Right kidney (tissue), 1 donor: ENCODE data around the gene CARD11.
"Not testable (repeated sequence)": the region's sequence is repeated elsewhere in the genome, so short reads cannot be mapped to it uniquely, and the experiment has no call there.

Experiments
- DNase-seq: peaks from one replicate; pipeline ENCODE4 v3.0.0-alpha.2; 2016

CARD11 gene

GRCh38 chr7:3064067-3064466 is 20.4 kb upstream of the CARD11 start:
- no peak for DNase-seq

- DNase-seq = no peak
These were observed 19.5 kb upstream of the CARD11 start for GRCh38 chr7:3063016-3063753.

DNA sequence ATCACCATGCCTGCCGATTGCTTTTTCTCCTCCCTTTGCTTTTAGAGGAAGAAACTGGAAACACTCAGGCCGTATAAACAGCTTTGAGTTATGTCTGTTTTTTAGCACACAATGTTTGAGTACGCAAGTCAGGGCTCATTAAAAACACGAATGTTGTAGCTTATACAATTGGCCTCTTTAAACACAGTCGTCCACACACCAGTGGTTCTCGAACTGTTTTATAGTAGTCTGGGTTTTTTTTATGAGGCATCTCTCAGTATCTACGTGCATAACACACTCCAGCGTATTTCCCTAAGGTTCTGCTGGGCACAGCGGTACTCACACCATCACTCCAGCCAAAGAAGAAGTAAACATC is 13.4 kb upstream of the CARD11 start:
- peak; percentile 23 for DNase-seq

DNA sequence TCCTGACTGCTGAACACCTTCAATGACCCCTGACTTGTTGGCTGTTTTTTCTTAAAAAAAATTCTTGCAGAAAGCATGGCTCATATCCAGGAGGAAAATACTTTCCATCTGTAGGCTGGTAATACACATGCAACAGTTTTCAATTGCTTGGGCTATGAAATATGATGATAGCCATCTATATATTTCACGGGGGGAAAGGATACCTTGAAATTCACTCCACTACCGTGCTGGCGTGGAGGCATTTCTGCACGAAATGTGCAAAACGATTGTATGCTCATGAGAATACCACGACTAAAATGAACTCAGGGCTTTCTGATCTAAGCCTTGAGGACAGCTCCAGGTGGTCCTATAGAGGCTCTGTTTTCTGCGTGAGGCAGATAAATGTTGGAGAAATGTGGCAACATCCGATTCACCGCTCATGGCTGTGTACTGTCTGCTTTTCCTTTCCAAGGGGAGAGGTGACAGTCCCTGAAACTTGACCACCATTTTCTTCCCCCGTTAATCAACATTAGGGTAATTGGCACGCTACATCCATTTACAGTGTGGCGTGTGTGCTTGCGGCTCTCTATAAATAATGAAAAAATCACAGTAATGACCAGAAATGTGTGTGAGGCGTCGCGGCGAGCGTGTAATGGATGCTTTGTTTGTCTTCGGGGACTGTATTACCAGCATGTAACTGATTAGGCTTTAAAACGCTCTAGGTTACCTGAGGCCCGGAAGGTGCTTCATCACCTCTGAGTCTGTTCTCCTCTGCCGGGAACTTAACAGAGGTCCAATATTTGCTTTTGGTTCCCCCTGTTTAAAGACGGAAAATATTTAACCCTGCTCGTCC is 12.8 kb upstream of the CARD11 start:
- peak; percentile 33 for DNase-seq

GRCh38 chr7:3055626-3056025 is 12.0 kb upstream of the CARD11 start:
- DNase-seq = no peak

- DNase-seq = no peak
These were observed 692 bp downstream of the CARD11 start for GRCh38 chr7:3042861-3043489.

DNA sequence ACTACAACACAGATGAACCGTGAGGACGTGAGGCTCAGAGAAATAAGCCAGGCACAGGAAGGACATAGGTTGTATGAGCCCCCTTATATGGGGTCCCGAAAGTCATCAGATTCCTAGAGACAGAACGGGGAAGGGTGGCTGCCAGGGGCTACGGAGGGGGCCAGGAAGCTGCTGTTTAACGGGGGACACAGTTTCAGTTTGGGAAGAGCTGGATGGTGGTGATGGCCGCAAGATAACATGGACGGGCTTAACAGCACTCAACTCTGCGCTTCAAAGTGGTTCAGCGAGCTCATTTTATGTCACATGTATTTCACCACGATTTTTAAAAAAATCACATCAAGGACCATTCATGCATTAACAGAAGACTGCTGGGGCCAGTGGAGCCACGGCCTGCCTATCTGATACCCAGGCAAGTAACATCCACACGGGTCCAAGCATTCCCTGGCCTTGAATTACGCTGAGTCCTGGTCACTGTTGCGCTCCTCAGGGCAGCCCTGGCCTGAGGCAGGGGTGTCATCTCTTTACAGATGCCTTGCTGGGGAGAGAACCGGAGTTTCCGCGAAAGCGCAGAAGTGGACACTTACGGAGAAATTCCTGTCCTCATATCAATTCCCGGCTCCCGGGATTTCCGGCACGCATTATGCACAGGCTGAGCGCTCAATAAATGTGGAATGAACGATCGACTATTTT is 1.5 kb downstream of the CARD11 start:
- no peak for DNase-seq

GRCh38 chr7:3039787-3040186 is 3.9 kb downstream of the CARD11 start:
- no peak for DNase-seq

DNA sequence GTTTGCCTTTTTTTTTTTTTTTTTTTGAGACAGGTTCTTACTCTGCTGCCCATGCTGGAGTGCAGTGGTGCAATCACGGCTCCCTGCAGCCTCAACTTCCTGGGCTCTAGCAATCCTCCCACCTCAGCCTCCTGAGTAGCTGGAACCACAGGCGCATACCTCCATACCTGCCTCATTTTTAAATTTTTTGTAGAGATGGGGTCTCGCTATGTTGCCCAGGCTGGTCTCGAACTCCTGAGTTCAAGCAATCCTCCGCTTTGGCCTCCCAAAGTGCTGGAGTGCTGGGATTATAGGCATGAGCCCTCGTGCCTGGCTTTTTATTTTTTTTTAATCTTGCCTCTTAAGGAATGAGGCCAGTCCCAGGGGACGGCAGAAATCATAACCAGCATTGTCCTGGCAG is 5.7 kb downstream of the CARD11 start:
- DNase-seq = not testable (repeated sequence)

DNA sequence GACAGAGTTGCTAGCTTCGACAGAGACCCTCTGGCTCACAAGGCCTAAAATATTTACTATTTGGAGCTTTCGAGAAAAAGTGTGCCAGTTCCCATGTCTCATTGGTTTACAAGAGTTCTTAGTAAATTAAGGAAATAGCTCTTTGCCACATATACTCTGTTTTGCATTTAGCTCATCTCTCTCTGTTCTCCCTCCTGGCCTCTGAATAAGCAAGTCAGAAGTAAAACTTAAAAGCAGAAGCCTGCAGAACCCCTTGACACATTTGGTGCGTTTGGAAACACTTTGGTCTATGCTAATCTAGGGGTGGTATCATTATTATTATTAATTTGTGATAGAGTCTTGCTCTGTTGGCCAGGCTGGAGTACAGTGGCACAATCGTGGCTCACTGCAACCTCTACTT is 6.4 kb downstream of the CARD11 start:
- no peak for DNase-seq

GRCh38 chr7:3034591-3035150 is 9.0 kb downstream of the CARD11 start:
- no peak for DNase-seq

DNA sequence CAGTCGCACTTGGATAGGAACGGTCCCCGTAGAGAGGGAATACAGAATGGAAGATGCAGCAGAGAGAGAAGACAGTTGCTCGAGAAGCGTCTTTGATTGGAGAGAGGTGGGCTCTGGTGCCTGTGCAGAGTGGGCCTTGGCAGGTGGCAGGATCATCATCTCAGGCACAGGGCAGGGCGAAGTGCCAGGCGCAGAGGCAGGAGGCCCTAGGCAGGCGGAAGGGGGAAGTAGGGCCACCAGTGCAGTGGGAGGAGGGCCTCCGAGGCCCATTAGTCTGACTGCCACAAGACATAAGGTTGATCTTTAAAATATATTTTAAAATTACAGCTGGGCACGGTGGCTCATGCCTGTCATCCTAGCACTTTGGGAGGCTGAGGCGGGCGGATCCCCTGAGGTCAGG is 10.1 kb downstream of the CARD11 start:
- DNase-seq = no peak

DNA sequence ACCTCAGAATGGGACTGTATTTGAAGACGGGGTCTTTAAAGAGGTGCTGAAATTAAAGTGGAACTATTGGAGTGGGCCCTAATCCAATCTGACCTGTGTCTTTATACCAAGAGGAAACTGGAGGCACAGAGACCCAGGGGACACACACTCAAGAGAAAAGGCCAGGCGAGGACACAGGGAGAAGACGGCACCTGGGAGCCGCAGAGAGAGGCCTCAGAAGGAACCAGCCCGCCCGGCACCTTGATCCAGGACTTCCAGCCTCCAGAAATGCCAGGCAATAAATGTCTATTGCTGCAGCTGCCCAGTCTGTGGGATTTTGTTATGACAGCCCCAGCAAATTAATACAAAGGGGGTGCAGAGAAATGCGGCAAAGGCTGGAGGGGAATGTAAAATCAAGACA is 10.5 kb downstream of the CARD11 start:
- DNase-seq = no peak

DNA sequence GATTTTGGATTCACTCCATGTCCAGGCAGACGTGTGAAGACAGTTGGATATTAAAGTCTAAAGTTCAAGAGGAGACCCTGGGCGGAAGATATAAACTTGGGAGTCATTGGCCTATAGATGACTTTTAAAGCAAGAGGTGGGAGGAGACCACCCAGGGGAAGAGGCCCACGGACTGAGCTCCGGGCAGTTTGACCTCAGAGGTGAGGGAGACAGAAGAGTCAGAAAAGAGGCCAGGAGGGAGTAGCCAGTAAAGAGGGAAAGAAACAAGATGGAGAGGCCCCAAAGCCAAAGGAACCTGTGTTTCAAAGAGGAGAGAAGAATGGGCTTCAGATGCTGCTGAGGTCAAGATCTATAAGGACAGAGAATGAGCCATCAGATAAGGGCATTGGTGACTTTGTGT is 11.4 kb downstream of the CARD11 start:
- no peak for DNase-seq

DNA sequence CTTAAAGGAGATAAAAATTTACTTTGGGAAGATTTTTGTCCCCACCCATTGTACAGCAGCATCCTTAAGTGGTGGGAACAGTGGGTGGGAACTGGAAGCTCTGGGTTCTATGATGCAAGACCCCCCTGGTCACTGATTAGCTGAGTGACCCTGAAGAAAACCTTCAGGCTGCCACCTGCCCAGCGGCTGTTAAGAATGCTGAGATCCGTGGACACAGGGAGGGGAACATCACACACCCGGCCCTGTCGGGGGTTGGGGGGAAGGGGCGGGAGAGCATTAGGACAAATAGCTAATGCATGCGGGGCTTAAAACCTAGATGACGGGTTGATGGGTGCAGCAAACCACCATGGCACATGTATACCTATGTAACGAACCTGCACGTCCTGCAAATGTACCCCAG is 14.5 kb downstream of the CARD11 start:
- no peak for DNase-seq

- DNase-seq = no peak
These were observed 14.9 kb downstream of the CARD11 start for GRCh38 chr7:3028758-3029093.

DNA sequence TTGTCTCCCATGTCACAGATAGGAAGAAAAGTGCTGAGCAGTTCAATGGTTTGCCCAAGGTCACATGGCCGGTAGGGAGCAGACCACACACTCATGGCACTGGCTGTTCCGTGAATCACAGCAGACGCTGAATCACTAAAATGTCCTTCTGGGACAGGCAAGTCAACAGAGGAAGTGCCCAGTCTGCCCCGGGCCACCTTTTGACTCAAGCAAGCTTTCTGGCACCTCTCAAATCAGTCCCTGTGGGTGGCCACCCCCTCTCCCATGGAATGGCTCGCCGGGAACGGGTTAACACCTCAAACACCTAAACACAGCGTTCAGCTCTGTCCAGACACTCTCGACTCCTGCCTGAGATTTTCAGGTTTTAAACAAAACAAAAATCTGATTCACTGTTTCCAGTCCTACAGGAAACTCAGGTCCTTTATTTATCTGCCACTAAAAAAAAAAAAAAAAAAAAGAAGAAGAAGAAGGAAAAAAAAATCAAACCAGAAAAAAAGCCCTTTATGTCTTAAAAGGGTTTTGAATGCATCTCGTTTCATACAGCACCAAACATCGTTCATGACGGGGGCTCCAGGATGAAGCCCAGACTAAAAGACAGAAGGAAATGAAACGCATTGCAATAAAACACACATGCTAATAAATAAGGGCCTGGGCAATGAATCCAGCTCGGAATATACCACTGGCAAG is 15.5 kb downstream of the CARD11 start:
- no peak for DNase-seq

GRCh38 chr7:3027005-3027845 is 16.4 kb downstream of the CARD11 start:
- no peak for DNase-seq

DNA sequence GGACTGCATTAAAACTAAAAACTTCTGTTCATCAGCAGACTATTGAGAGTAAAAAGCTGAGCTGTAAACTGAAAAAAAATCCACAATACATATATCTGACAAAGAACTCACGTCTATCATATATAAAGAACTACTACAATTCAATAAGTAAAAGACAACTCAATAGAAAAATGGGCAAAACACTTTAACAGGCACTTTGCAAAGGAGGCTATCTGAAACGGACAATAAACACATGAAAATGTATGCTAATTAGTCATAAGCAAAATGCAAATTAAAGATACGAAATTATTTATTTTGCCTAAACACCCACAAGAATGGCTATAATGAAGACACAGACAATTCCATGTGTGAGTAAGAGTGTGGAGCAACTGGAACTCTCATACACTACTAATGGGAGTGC is 18.1 kb downstream of the CARD11 start:
- no peak for DNase-seq

DNA sequence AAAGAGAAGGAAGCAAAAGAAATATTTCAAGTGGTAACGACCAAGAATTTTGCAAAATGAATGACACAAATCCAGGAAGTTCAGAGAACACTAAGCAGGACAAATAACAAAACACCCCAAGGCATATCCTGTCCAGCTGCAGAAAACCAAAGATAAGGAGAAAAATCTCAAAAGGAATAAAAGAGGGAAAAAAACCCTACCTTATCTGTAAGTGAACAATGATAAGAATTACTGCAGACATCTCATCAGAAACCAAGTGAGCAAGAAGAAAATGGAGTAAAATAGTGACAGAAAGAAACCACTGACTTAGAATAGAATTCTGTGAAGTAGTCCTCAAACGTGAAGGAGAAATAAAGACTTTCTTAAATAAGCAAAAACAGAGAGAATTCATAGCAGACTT is 21.8 kb downstream of the CARD11 start:
- no peak for DNase-seq

- DNase-seq = not testable (repeated sequence)
These were observed 22.4 kb downstream of the CARD11 start for GRCh38 chr7:3021224-3021623.
